OCI-LY3 (cell line): ENCODE data around the gene ELMO1.

Experiments used
- CTCF ChIP-seq: fragments of 200-600, 300-600 bp; sonication (generic); IDR thresholded peaks from 2 replicates; pipeline ENCODE4 v1.5.1; 2014; ENCODE audit warnings: antibody characterized with exemption, low read length, low read depth
- EZH2phosphoT487 ChIP-seq: fragments of 200-600 bp; shearing (Covaris generic); IDR thresholded peaks from 2 replicates; pipeline ENCODE4 v1.6.1; 2018; ENCODE audit warnings: antibody characterized with exemption, mixed run types, low read depth

- TF ChIP-seq CTCF (no peak), EZH2phosphoT487 (no peak)
Measured at GRCh38 chr7:37315772-37316715, 132.6 kb downstream of the ELMO1 start.
